A549 treated with DMSO at 1 μM for 4 hours (cell line): ENCODE results near the gene CXCR4. TPM values are rescaled to one million over a fixed set of nuclear protein-coding genes. Genes with fewer than 3 reads are reported as not detected.

ENCODE experiments used
- total RNA-seq: library from RNA; stranded (reverse); fragments of 200-300 nt; extraction: Qiagen RNA extraction; gene quantifications from 5 replicates; pipeline ENCODE4 v1.2.3, GENCODE V29; 2022; ENCODE audit warnings: low read depth

CXCR4 gene
- total RNA-seq, result 0.38 to 1.0 TPM (median 0.58 TPM) in 5 replicates

GRCh38 chr2:136117909-136118818 lies at the start of gene CXCR4:
TSS of gene CXCR4 (minus strand) at chr2:136118149. CDS start at chr2:136118060, 89 bp downstream.

Other genes starting within 250 kb of the CXCR4 start
- gene MCM6, start 241.7 kb downstream of the CXCR4 start, total RNA-seq, result 50.5 to 57.0 TPM (median 56.0 TPM) in 5 replicates
- gene DARS1, start 132.5 kb downstream of the CXCR4 start, total RNA-seq, result 56.2 to 69.0 TPM (median 59.6 TPM) in 5 replicates